ENCODE measurements around the gene ALDH1L1. TPM values are rescaled to one million over a fixed set of nuclear protein-coding genes. Genes with fewer than 3 reads are reported as not detected.

The ALDH1L1 gene
- total RNA-seq, 4 donors from 2014 or later: 19.2 to 39.9 (median 25.9) TPM

GRCh38 chr3:126053949-126054569 is 126.3 kb downstream of the ALDH1L1 start:
- intact Hi-C loops (cut with DNase I): no loop called here
- no peak overlapping the region for H3K4me3 ChIP-seq
- WGBS: 95% methylated on average over 6 of the region's 6 CpGs
- H3K4me1 ChIP-seq: peaks cover 7 to 14% (median 11%) of the 10 kb centered on the region in 4 donors
- H3K36me3 ChIP-seq: peaks cover 0 to 32% (median 15%) of the 10 kb centered on the region in 4 donors
- H3K9me3 ChIP-seq: no peaks in the 10 kb centered on the region
- no peak overlapping the region for H3K27ac ChIP-seq (replicated peaks in 1 of 4)
- TF ChIP-seq CTCF (IDR thresholded peaks at IDR 0.05) (no peak), POLR2A (IDR thresholded peaks at IDR 0.05; ENCODE audit: low read depth) (no peak), POLR2AphosphoS5 (IDR thresholded peaks at IDR 0.05) (no peak), EP300 (IDR thresholded peaks at IDR 0.05) (no peak)
- DNase-seq (ENCODE audit: extremely low spot score): peak; percentile 89
- H3K27me3 ChIP-seq: no peaks in the 10 kb centered on the region

Small RNA genes lying within 50 kb of the gene (small RNA-seq; reads per million reads assigned to genes)
- gene RNU1-30P: 0 reads per million in 3 donors

Other genes with a start within 250 kb of the ALDH1L1 start
- under 1 TPM in 1 of 4 donors, not detected in 3; 0.52 TPM for gene ROPN1B, start 211.4 kb downstream of the ALDH1L1 start, total RNA-seq
- 10 to 100 TPM; 31.6 to 68.1 (median 38.9) TPM for gene SLC41A3, start 96.5 kb downstream of the ALDH1L1 start, total RNA-seq
- 100 to 1,000 TPM in 2 of 4 donors, 10 to 100 TPM in 2; 84.3 to 208 (median 93.6) TPM for gene KLF15, start 176.8 kb upstream of the ALDH1L1 start, total RNA-seq
- gene CFAP100, start 214.3 kb upstream of the ALDH1L1 start, total RNA-seq: not detected